Esophagus squamous epithelium (tissue), 5 donors: ENCODE data around the gene DNAJC1. TPM values are rescaled to one million over a fixed set of nuclear protein-coding genes. Genes with fewer than 3 reads are reported as not detected.
A peak's percentile ranks its signal among the peaks of the same experiment; 100 is the strongest.

Source experiments
- DNase-seq: peaks from one replicate; lab custom pipeline; 2025; lab: John Stamatoyannopoulos, UW
- H3K27ac ChIP-seq, 4 donors: fragments of 200-600 bp; sonication (generic); one replicate each; pipeline ENCODE4 v1.5.1; 2016 to 2019; ENCODE audit warnings: mild to moderate bottlenecking in 1 of 4
- H3K27me3 ChIP-seq, 4 donors: fragments of 200-600 bp; sonication (generic); 1 replicate in 3 of 4; 2 replicates in 1 of 4; pipeline versions ENCODE4 v1.5.1 to v1.6.0; 2017 to 2021; ENCODE audit warnings: antibody characterized with exemption in 1 of 4
- H3K36me3 ChIP-seq, 3 donors: fragments of 200-600 bp; sonication (generic); one replicate each; pipeline ENCODE4 v1.5.1; 2016 to 2019
- H3K4me1 ChIP-seq, 3 donors: fragments of 200-600 bp; sonication (generic); one replicate each; pipeline ENCODE4 v1.5.1; 2017 to 2019
- H3K4me3 ChIP-seq, 4 donors: fragments of 200-600 bp; sonication (generic); 1 replicate in 3 of 4; 2 replicates in 1 of 4; pipeline ENCODE4 v1.5.1; 2016 to 2019; ENCODE audit warnings: mild to moderate bottlenecking in 2 of 4, moderate library complexity in 1 of 4
- H3K9me3 ChIP-seq, 3 donors: fragments of 200-600 bp; sonication (generic); one replicate each; pipeline ENCODE4 v1.5.1; 2016 to 2019
- POLR2A ChIP-seq, 4 donors: fragments of 450-650 bp; IDR thresholded peaks; one replicate each; pipeline ENCODE4 v1.6.1; 2017; ENCODE audit warnings: antibody characterized with exemption in 4 of 4, mild to moderate bottlenecking in 4 of 4, moderate library complexity in 3 of 4
- WGBS, 2 donors: methylation state at CpG; one replicate each; pipeline ENCODE4 v1.1.5; 2018; 5-methylcytosine and 5-hydroxymethylcytosine counted together
- intact Hi-C: fragments of 100-400 bp; cut with DNase I; formaldehyde crosslinking; loops from one replicate; pipeline ENCODE4 v1.15.0; 2022
- small RNA-seq, 4 donors: library from RNA; depleted of rRNA; stranded (forward); fragments of <200 nt; gene quantifications; one replicate each; pipeline ENCODE3, GENCODE V24; 2016
- total RNA-seq, 4 donors: library from RNA; depleted of rRNA; stranded (reverse); fragments of >200 nt; gene quantifications; one replicate each; pipeline ENCODE4 v1.1.0, GENCODE V29; 2016
- TF ChIP-seq, protein P1 (sequence below), 6 experiments: fragments of 450-650 bp in 4 of 6; fragments of 200-600 bp in 2 of 6; sonication (generic) in 2 of 6; IDR thresholded peaks; one replicate each; pipeline ENCODE4 v1.5.1; 2016 to 2019; ENCODE audit warnings: antibody characterized with exemption in 6 of 6, mild to moderate bottlenecking in 4 of 6, moderate library complexity in 4 of 6
- donor health status: DM: yes; HTN: yes; CAD: no.

Gene DNAJC1
- total RNA-seq, 4 donors from 2014 or later: 36.1 to 84.8 (median 43.6) TPM

DNA sequence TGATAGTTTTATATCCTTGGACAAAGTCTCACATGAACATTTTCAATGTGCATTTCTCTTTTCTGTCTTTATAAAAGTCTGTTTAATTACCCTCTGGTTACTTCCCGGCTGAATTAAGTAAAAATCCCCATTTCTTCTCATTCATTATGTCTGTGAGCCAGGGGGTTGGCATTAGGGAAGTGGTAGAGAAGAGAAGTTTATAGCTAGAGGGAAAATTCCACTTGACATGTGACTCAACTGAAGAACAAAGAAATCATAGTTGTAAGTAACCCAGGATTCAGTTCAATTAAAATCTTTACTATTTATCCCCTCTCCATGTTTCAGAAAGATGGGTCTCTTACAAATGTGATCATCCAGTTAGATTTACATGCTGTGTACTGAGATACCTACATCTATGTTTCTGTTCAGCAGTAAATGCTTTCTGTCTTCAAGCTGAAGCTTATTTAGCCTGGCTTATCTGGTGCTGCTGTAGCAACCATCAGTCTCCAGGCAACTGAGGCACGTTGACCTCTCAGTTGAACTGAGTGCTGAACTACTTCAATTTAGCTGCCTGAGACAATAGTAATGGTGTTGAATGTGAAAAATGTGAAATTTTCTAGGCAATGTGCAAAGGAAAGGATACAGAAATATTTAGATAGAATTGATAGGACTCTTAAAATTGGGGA, 287.9 kb downstream of the DNAJC1 start:
- Histone ChIP-seq H3K27me3 (no peaks in the 10 kb centered on the region), H3K4me1 (peaks cover 0 to 17% (median 0%) of the 10 kb centered on the region in 3 donors), H3K27ac (no peak overlapping the region), H3K9me3 (no peaks in the 10 kb centered on the region), H3K36me3 (peaks cover 0 to 63% (median 3%) of the 10 kb centered on the region in 3 donors), H3K4me3 (no peak overlapping the region)
- WGBS, 2 donors: 42% methylated on average over 2 of the region's 2 CpGs
- no peak for DNase-seq
- no peak for TF ChIP-seq POLR2A (IDR thresholded peaks at IDR 0.05)
- TF ChIP-seq, protein P1, sequence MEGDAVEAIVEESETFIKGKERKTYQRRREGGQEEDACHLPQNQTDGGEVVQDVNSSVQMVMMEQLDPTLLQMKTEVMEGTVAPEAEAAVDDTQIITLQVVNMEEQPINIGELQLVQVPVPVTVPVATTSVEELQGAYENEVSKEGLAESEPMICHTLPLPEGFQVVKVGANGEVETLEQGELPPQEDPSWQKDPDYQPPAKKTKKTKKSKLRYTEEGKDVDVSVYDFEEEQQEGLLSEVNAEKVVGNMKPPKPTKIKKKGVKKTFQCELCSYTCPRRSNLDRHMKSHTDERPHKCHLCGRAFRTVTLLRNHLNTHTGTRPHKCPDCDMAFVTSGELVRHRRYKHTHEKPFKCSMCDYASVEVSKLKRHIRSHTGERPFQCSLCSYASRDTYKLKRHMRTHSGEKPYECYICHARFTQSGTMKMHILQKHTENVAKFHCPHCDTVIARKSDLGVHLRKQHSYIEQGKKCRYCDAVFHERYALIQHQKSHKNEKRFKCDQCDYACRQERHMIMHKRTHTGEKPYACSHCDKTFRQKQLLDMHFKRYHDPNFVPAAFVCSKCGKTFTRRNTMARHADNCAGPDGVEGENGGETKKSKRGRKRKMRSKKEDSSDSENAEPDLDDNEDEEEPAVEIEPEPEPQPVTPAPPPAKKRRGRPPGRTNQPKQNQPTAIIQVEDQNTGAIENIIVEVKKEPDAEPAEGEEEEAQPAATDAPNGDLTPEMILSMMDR (IDR thresholded peaks at IDR 0.05): no peak
- intact Hi-C loops: no loop called here

DNA sequence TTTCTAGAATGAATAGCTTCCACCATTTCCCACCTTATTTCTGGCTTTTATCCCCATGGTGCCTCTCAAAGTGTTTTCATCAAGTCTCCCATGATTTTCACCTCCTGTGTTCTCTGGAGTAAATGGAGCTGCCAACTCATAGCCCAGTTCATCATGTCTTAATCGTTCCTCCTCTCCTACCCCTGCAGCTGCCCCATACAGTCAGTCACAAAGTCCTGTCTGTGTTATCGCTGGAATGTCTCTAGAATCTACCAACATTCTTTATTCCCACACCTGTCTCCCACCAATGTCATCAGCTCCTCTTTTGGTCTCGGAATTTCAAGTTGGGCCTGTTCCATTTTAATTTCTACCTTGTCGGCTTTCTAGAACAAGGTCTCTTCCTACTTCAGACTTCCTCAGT, 290.6 kb downstream of the DNAJC1 start:
- no peaks in the 10 kb centered on the region for H3K9me3 ChIP-seq
- H3K4me3 ChIP-seq: no peak overlapping the region
- peaks cover 0 to 10% (median 0%) of the 10 kb centered on the region in 3 donors for H3K4me1 ChIP-seq
- no peak overlapping the region for H3K27ac ChIP-seq
- intact Hi-C loops: no loop called here
- H3K36me3 ChIP-seq: peaks cover 0 to 59% (median 3%) of the 10 kb centered on the region in 3 donors
- no peaks in the 10 kb centered on the region for H3K27me3 ChIP-seq
- 83 to 93% methylated on average over 4 of the region's 4 CpGs for WGBS, 2 donors
- TF ChIP-seq, protein P1 (IDR thresholded peaks at IDR 0.05): no peak
- no peak for TF ChIP-seq POLR2A (IDR thresholded peaks at IDR 0.05)
- no peak for DNase-seq

DNA sequence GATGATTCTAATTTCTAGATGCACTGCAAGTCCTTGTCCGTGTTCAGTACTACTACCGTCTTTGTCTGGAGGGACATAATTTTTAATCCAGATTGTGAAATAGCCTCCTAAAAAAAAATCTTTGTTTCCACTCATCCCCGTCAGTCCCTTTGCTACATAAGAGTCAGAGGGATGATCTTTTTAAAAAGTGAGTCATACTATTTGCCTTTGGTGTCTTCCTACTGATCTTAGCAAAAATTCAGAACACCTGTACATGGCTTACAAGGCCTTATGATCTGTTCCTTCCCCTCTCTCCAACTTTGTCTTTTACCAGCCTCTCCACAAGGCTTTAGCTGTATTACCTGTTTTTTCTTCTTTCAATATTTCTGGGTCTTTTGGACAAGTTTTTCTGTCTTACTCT, 296.0 kb downstream of the DNAJC1 start:
- H3K4me1 ChIP-seq: peaks cover 0 to 7% (median 0%) of the 10 kb centered on the region in 3 donors
- H3K27me3 ChIP-seq: no peaks in the 10 kb centered on the region
- intact Hi-C loops: no loop called here
- DNase-seq: no peak
- H3K4me3 ChIP-seq: no peak overlapping the region
- no peak for TF ChIP-seq POLR2A (IDR thresholded peaks at IDR 0.05)
- TF ChIP-seq, protein P1 (IDR thresholded peaks at IDR 0.05): no peak
- H3K36me3 ChIP-seq: peaks cover 0 to 23% (median 0%) of the 10 kb centered on the region in 3 donors
- H3K27ac ChIP-seq: peak overlapping the region in 2 of 4 donors; percentile 11 to 17
- H3K9me3 ChIP-seq: no peaks in the 10 kb centered on the region
- WGBS, 2 donors: 52 to 75% methylated on average over 3 of the region's 3 CpGs

Small RNA genes within 50 kb of the gene (small RNA-seq; reads per million reads assigned to genes)
- gene RN7SKP219 (0 reads per million in 4 donors), gene RN7SKP37 (0 reads per million in 4 donors)

Other genes starting within 250 kb of the DNAJC1 start
- not detected for gene EBLN1, start 214.3 kb upstream of the DNAJC1 start, total RNA-seq